HEK293 (cell line): ENCODE measurements around the gene OBSCN.

ENCODE experiments used
- CTCF ChIA-PET: fragments of 350-600 bp; formaldehyde crosslinking; extraction: SDS; loops from one replicate; lab custom pipeline; 2021; ENCODE audit warnings: antibody characterized with exemption; lab: Yijun Ruan, JAX
- POLR2A ChIA-PET: fragments of 300-600 bp; formaldehyde crosslinking; extraction: SDS; loops from one replicate; lab custom pipeline; 2020; ENCODE audit warnings: antibody characterized with exemption, inconsistent platforms; lab: Yijun Ruan, JAX
- H3K27ac ChIP-seq: fragments of 200-500 bp; sonication (Bioruptor generic); 2 replicates; pipeline ENCODE4 v1.5.1; 2014; ENCODE audit warnings: low read depth, low read length, control low read depth, inconsistent platforms; ENCODE audit errors: extremely low read depth
- H3K36me3 ChIP-seq, 2 experiments: fragments of 200-500 bp in 1 of 2; sonication (Bioruptor generic) in 1 of 2; 1 replicate in 1 of 2; 2 replicates in 1 of 2; pipeline ENCODE4 v1.5.1; 2014 to 2017; ENCODE audit warnings: inconsistent platforms in 2 of 2, low read length in 2 of 2; ENCODE audit not compliant: control insufficient read depth in 2 of 2, insufficient read depth in 1 of 2
- H3K4me1 ChIP-seq: fragments of 200-500 bp; sonication (Bioruptor generic); 2 replicates; pipeline ENCODE4 v1.5.1; 2014; ENCODE audit warnings: mild to moderate bottlenecking, low read length, inconsistent platforms; ENCODE audit not compliant: control insufficient read depth, insufficient read depth
- H3K4me3 ChIP-seq: 2 replicates; pipeline ENCODE4 v1.5.1; 2011; ENCODE audit warnings: low read depth, mild to moderate bottlenecking, control low read depth, low read length, moderate library complexity
- H3K9me3 ChIP-seq: fragments of 200-500 bp; sonication (Bioruptor generic); 2 replicates; pipeline ENCODE4 v1.5.1; 2014; ENCODE audit warnings: low read depth, low read length, inconsistent platforms; ENCODE audit not compliant: control insufficient read depth, insufficient read depth
- GLIS1 ChIP-seq: fragments of 450-650 bp; formaldehyde crosslinking; IDR thresholded peaks from 2 replicates; pipeline ENCODE4 v1.5.1; 2016; ENCODE audit warnings: missing biosample characterization, missing genetic modification characterization
- KLF9 ChIP-seq: fragments of 450-650 bp; formaldehyde crosslinking; IDR thresholded peaks from 2 replicates; pipeline ENCODE4 v1.5.1; 2016; ENCODE audit warnings: missing biosample characterization, missing genetic modification characterization, low read depth
- MZF1 ChIP-seq: fragments of 450-650 bp; formaldehyde crosslinking; IDR thresholded peaks from 2 replicates; pipeline ENCODE4 v1.5.1; 2017; ENCODE audit warnings: missing biosample characterization, missing genetic modification characterization, borderline replicate concordance
- PATZ1 ChIP-seq: fragments of 450-650 bp; formaldehyde crosslinking; IDR thresholded peaks from 2 replicates; pipeline ENCODE4 v1.5.1; 2016; ENCODE audit warnings: missing biosample characterization, missing genetic modification characterization
- REST ChIP-seq: fragments of 450-650 bp; formaldehyde crosslinking; IDR thresholded peaks from 2 replicates; pipeline ENCODE4 v1.5.1; 2016; ENCODE audit warnings: missing biosample characterization, missing genetic modification characterization
- ZNF292 ChIP-seq: fragments of 450-650 bp; formaldehyde crosslinking; IDR thresholded peaks from 2 replicates; pipeline ENCODE4 v1.5.1; 2016; ENCODE audit warnings: low read depth, missing biosample characterization, missing genetic modification characterization, borderline replicate concordance
- ZNF433 ChIP-seq: fragments of 450-650 bp; formaldehyde crosslinking; IDR thresholded peaks from 2 replicates; pipeline ENCODE4 v1.5.1; 2016; ENCODE audit warnings: missing biosample characterization, missing genetic modification characterization, low read depth
- ZNF501 ChIP-seq: fragments of 450-650 bp; formaldehyde crosslinking; IDR thresholded peaks from 2 replicates; pipeline ENCODE4 v1.5.1; 2016; ENCODE audit warnings: missing biosample characterization, missing genetic modification characterization
- ZNF518A ChIP-seq: fragments of 450-650 bp; formaldehyde crosslinking; conservative IDR thresholded peaks from 2 replicates; pipeline ENCODE4 v1.5.1; 2016; ENCODE audit warnings: low read depth, missing biosample characterization, missing genetic modification characterization
- ZNF544 ChIP-seq: fragments of 450-650 bp; formaldehyde crosslinking; IDR thresholded peaks from 2 replicates; pipeline ENCODE4 v1.5.0; 2017; ENCODE audit warnings: missing biosample characterization, missing genetic modification characterization
- ZNF585B ChIP-seq: fragments of 450-650 bp; formaldehyde crosslinking; IDR thresholded peaks from 2 replicates; pipeline ENCODE4 v1.5.1; 2016; ENCODE audit warnings: missing biosample characterization, missing genetic modification characterization
- ZNF830 ChIP-seq: fragments of 450-650 bp; IDR thresholded peaks from 2 replicates; pipeline ENCODE4 v1.5.0; 2018; ENCODE audit warnings: missing biosample characterization, missing genetic modification characterization, low read depth, mild to moderate bottlenecking, moderate library complexity

The OBSCN gene

GRCh38 chr1:228365271-228366061 is 157.6 kb downstream of the OBSCN start:
- Histone ChIP-seq H3K9me3 (no peaks in the 10 kb centered on the region), H3K4me1 (no peaks in the 10 kb centered on the region), H3K4me3 (no peak overlapping the region), H3K27ac (no peak overlapping the region), H3K36me3 (no peaks in the 10 kb centered on the region)
- POLR2A ChIA-PET: interaction anchor here (0.6 kb wide), 1 partner anchor 179 kb away, joined by 8 read pairs; no protein-coding TSS in a partner anchor
- TF ChIP-seq PATZ1 (tag by site-specific recombination) (no peak), REST (tag by site-specific recombination) (no peak), MZF1 (tag by site-specific recombination) (no peak), ZNF585B (no peak), ZNF292 (no peak), ZNF518A (tag by site-specific recombination) (no peak), GLIS1 (tag by site-specific recombination) (no peak), ZNF433 (no peak)
- CTCF ChIA-PET: no interaction called here

- H3K27ac ChIP-seq: no peak overlapping the region
- CTCF ChIA-PET: interaction anchor here (0.6 kb wide), 1 partner anchor 566 kb away, joined by 3 read pairs; no protein-coding TSS in a partner anchor
- H3K36me3 ChIP-seq: no peaks in the 10 kb centered on the region
- H3K4me1 ChIP-seq: no peaks in the 10 kb centered on the region
- POLR2A ChIA-PET: no interaction called here
- no peaks in the 10 kb centered on the region for H3K9me3 ChIP-seq
- H3K4me3 ChIP-seq: no peak overlapping the region
- TF ChIP-seq ZNF544 (tag by site-specific recombination): no peak
- no peak for TF ChIP-seq ZNF830 (tag by site-specific recombination)
- TF ChIP-seq ZNF501 (tag by site-specific recombination): no peak
- TF ChIP-seq KLF9 (tag by site-specific recombination): no peak
These were observed 158.4 kb downstream of the OBSCN start for GRCh38 chr1:228366062-228366865.
